ENCODE measurements around the gene ACKR1.

Gene ACKR1

DNA sequence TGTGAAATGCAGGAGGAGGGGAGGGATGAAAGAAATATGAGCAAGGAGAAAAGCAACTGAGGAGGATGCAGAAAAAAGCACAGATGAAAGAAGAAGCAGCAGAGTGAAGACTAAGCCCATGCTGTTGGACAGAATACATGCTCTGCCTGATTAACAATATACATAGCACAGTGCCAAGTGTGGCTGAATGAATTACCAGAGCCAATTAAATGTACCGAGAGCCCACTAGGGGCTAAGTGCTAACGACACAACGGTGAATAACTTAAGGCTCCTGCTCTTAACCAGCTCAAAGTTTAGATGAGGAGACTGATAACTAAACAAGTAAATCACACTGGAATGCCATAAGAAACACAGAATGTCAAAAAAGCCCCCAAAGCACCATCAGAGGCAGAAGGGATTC is 17.6 kb upstream of the ACKR1 start:
- DNase-seq (ENCODE audit: low read depth in 1 of 2, low spot score in 1 of 2), result no peak

DNA sequence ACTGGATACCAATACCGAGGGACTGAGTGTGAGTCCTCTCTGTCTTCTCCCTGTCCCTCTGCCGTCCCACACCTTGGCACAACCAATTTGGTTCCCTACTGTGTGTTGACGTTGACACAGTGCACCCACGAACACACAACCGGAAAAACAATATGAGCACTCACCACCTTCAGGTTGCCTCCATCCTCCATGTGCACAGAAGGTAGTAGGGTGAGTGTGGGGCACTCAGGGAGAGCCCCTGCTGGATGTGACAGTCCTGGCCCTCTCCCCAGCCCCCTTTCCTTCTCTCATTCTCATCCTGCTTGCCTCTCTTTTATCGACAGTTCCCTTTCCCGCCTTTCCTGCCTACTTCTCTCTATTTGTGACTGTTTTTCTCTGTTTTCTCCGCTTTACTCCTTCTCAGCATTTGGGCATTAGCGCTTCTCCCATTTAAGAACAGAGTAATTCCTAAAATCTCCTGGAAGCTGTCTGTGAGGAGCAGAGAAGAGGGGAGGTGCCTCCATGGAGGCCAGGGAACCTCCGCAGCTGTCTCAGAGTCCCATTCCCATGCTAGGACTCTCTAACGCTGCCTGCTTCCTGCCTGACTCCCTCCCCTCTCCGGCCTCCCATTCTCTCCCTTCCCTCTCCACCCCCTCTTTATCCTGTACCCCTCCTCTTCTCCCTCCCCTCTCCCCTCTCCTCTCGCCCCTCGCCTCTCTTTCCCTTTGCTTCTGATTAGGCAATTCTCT is 16.9 kb upstream of the ACKR1 start:
- no peak for DNase-seq (ENCODE audit: low read depth in 1 of 2, low spot score in 1 of 2)

DNA sequence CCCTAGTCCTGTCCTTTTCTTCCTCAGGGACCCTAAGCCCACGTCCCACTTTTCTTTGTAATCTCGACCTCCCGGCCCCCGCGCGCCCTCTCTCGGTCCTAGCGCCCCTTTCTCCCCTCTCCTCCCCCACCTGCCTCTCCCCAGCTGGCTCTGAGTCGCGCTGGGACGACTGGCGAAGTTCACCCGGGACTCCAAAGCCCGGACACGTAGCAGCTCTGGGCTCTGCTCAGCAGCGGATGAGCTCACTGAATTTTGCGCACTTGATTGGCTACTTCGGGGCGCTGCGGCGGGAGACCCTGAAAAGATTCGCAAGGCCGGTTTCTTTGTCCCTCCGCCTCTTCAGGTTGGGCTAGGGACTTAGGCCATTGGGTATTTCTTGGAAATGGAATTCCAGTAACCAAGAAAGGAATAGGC is 16.3 kb upstream of the ACKR1 start:
- no peak for DNase-seq (ENCODE audit: low read depth in 1 of 2, low spot score in 1 of 2)

DNA sequence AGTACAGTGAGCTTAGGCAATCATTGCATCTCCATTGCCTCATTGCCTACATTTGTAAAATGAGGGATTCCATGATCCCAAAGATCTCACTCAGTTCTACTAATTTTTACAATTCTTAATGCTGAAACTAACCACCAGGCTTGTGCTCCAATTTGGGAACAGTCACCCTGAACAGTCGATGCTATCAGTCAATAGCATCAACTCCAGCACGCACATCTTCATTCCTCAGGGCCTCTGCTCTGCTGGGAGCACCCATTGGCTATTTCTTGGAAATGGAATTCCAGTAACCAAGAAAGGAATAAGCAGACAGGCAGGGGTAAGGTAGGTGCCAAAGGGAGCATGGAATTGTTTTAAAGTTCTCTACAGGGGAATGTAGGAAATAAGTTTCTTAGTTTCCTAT is 14.2 kb upstream of the ACKR1 start:
- no peak for DNase-seq (ENCODE audit: low read depth in 1 of 2, low spot score in 1 of 2)

DNA sequence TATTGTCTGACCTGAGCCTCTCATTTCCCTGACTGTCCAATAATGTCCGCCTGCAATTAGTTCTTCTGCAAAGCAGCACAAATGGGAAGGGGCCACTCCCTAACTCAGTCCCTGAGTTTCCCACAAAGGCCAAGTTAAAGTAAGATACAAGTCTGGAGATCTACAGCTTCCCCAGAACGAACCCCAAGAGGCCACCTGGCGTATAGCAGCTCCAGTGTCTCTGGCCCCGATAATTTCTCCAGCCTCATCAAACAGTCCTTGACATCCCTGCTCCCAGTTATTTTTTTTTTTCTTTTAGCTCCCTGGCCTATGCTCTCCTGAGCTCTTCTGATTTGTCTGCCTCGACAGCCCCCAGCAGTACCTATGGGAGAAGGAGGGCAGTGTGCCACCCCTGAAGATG is 8.1 kb upstream of the ACKR1 start:
- DNase-seq (ENCODE audit: low read depth in 1 of 2, low spot score in 1 of 2), result no peak

DNA sequence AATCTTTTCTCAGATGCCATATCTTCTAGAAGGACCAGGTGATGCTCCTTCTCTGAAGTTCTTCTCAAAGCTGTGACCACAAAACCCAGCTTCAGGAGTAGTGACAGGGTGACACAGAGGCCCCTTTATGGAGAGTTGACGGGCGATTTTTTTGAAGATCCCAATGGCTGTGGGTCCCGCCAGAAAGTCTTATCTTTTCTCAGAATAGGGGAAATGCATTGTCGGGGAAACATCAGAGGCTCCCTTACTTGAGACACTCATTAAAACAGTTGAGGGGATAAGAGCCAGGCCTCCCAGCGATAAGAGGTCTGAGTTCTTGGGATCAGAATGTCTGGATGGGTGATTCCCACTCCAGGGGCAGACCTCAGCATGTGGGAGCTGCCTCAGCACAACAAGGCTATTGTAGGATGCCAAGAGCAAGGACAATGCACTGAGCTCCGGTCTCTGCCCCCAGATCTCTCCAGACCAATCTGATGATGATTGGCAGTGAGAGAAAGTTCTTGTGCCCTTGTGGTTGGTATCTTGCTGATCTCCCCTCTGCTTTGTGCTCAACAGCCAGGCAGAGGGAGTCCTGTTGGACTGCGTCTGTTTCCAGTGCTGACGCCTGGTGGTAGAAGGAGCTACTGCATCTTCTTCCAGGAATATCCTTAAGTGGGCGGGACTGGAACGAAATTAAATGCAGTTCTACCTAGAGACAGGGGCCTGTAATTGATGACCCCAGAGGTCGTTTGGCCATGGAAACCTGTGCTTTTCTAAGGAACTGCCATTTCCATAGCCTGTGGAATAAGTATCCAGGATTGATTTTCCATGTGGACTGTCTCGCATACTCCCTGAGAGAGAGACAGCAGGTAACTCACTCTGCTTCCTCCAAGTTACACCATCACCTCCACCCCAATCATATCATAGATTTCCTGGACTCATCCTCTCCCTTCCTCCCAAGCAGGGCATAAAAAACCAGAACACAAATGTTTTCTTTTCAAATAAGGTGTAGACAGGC is 6.8 kb upstream of the ACKR1 start:
- peak in 1 of 2 donors; percentile 10 for DNase-seq (ENCODE audit: low read depth in 1 of 2, low spot score in 1 of 2)

DNA sequence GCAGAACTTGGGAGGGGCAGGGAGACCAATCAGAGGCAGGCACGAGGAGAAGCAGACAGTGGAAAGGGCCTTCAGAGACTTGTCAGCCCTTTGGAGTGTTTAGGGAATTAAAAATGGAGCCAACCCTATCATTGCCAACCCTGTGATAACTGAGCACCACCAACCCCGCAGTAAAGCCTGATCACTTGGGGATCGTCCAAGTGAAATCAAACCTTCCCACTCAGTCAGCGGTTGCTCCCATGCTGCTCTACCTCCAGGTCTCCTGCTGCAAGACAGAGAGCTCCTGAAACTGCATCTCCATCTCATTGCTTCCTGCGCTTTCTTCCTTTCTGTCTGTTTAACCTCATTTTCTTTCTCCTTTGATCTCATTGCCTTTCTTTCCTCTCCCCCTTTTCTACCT is 4.8 kb upstream of the ACKR1 start:
- DNase-seq (ENCODE audit: low read depth in 1 of 2, low spot score in 1 of 2), result no peak

DNA sequence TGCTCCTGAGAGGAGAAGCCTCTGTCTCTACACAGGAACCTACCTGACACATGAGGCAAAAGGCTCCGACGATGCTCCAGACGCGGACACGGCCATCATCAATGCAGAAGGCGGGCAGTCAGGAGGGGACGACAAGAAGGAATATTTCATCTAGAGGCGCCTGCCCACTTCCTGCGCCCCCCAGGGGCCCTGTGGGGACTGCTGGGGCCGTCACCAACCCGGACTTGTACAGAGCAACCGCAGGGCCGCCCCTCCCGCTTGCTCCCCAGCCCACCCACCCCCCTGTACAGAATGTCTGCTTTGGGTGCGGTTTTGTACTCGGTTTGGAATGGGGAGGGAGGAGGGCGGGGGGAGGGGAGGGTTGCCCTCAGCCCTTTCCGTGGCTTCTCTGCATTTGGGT is 3.9 kb upstream of the ACKR1 start:
- DNase-seq (ENCODE audit: low read depth in 1 of 2, low spot score in 1 of 2), result no peak

DNA sequence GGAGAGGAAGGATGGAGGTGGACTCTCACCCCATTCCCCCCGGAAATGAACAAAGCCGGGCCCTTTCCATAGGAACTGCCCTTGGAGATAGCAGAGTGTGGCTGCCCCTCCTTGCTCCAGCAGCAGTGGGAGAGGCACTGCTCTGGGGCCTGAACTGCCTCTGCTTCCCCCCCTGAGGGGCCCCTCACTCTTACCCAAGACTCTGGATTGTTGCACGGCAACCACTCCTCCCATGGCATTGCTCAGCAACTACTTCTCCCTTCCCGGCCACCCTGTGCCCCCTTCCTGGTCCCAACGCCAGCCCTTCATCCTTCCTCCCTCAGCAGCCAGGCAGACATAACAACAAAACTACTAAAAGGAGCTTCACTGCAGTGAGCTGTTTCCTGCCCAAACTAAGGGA is 3.0 kb upstream of the ACKR1 start:
- no peak for DNase-seq (ENCODE audit: low read depth in 1 of 2, low spot score in 1 of 2)

DNA sequence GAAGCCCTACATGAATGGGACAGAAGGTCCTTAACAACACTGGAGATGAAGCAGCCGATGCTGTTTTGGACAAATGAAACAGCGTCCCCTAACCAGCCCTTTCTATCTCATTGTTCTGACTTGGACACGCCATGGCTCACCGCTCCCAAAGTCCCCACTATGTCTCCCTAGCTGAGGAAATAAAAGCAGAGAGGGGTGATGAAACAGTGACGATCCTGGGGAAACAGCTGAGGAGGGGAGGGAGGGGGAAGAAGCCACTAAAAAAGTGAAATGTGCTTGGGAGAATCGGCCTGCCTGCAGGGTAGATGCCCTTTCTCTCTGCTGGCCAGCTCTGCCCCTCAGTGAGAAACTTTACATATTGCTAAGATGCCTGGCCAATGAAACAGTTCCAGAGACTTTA is 1.1 kb upstream of the ACKR1 start:
- no peak for DNase-seq (ENCODE audit: low read depth in 1 of 2, low spot score in 1 of 2)

DNA sequence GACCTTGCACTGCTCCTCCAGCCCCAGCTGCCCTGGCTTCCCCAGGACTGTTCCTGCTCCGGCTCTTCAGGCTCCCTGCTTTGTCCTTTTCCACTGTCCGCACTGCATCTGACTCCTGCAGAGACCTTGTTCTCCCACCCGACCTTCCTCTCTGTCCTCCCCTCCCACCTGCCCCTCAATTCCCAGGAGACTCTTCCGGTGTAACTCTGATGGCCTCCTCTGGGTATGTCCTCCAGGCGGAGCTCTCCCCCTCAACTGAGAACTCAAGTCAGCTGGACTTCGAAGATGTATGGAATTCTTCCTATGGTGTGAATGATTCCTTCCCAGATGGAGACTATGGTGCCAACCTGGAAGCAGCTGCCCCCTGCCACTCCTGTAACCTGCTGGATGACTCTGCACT is 550 bp downstream of the ACKR1 start:
- DNase-seq (ENCODE audit: low read depth in 1 of 2, low spot score in 1 of 2), result no peak

DNA sequence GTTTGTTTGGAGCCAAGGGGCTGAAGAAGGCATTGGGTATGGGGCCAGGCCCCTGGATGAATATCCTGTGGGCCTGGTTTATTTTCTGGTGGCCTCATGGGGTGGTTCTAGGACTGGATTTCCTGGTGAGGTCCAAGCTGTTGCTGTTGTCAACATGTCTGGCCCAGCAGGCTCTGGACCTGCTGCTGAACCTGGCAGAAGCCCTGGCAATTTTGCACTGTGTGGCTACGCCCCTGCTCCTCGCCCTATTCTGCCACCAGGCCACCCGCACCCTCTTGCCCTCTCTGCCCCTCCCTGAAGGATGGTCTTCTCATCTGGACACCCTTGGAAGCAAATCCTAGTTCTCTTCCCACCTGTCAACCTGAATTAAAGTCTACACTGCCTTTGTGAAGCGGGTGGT is 1.4 kb downstream of the ACKR1 start:
- no peak for DNase-seq (ENCODE audit: low read depth in 1 of 2, low spot score in 1 of 2)

DNA sequence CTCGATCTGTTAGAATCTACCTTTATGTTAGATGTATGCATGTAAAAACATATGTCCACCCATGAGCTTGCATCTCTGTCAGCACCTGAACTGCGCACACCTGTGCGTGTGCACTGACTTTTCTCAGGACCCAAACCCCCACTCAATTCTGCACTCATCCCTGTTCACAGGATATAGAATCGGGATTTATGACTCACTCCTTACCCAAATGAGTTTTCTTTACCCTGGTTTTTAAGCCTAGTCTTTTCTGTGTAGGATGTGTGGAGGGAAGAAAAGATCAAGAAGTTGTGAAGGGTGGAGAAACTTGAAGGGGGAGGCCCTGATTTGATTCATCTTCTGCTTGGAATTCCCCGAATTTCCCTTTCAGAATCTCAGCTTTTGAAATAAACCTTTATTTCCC is 2.4 kb downstream of the ACKR1 start:
- DNase-seq (ENCODE audit: low read depth in 1 of 2, low spot score in 1 of 2), result no peak

DNA sequence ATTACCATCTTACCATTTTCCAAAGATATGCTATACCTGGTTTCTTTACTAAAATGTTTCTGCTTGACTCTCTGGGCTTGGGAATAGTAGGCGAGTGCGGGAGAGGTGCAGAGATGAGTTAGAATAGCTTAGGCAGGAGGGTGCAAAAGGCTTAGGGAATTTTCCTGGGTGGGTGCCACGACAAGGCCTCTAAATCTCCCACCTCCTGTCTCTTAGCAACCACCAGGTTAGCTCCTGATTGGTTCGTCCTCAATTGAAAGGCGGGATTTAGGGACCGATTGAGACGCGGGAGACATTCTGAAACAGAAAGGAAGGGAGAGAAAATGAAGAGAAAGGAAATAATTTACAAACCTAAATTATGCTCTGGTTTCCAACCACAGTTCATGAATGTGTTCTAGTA is 3.1 kb downstream of the ACKR1 start:
- no peak for DNase-seq (ENCODE audit: low read depth in 1 of 2, low spot score in 1 of 2)

DNA sequence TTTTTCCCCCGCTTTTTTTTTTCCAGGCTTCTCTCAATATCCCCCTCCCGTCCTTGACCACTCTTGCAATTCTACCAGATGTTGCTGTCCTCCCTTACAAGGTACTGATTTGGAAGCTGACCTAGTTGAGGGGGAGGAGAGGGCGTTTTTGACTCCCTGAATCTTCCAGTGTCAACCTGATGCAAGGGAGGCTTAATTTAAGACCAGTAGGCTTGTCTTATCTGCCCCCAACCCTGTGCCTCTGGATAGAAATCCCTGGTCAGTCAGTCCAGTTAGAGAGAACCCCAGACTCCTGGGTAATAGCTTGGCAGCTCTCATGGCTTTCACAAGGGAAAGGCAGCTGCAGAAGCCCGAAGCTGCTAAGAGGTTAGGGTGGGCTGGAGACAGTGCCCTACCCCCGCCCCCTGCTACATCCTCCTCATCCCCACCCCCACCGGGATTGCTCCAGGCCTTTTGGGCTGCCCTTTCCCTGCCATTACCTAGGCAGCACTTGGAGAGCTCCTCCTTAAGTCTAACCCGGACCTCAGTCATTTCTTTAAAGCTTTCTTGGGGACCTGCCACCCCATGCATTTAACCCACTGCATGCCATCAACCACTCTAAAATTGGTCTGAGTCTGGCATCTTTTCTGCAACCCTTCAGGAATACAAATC is 3.6 kb downstream of the ACKR1 start:
- no peak for DNase-seq (ENCODE audit: low read depth in 1 of 2, low spot score in 1 of 2)

DNA sequence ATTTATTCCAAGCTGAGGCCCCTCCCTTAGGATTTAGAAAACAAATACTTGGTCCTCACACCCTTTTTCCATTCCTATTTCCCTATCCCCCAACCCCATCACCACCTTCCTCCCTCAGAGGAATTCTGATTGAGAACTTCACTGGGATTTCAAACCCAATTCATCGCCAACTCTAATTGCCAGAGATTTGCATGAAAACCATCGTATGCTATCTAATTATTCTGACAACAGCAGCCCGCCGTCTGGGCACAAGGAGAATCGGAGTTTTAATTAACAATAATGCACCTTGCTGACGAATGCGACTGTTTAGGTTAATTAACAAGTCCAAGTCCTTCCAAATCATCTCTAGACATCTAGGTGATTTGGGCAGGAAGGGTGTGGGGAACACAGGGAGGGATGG is 4.4 kb downstream of the ACKR1 start:
- DNase-seq (ENCODE audit: low read depth in 1 of 2, low spot score in 1 of 2), result no peak

DNA sequence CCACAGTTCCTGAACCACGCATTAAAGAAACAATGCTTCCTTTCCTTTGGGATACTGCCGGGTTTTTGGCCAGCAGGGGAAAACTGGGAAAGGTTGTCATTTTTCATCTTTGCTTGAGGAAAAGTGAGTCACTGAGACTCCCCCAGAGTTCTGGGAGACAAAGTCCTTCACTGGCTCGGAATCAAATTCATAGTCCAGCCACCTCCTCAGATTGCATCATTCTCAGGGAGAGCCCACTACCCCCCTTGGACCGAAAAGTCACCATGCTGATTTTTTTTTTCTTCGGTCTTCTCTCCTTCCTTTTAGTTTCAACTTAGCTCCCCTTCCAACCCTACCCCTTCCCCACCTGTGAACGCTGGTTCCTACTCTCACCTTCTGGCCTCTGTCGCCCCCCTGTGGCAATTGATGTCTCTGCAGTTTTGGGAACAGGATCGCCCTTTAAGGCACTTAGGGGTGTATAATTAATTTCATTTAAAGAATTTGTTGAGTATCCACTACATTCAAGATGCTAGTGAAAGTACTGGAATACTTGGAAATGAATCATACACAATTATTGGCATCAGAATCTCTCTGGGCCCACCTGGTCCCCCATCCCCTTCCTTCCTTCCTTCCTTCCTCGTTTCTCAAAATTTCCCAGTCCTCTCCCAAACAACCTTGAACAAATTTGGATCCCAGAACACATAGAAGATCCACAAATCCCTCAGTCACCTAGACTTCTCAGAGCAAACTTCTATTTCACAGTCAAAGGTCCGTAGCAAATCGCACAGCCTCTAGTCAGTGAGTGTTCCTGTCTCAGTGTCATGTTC is 6.9 kb downstream of the ACKR1 start:
- peak in 1 of 2 donors; percentile 42 for DNase-seq (ENCODE audit: low read depth in 1 of 2, low spot score in 1 of 2)

DNA sequence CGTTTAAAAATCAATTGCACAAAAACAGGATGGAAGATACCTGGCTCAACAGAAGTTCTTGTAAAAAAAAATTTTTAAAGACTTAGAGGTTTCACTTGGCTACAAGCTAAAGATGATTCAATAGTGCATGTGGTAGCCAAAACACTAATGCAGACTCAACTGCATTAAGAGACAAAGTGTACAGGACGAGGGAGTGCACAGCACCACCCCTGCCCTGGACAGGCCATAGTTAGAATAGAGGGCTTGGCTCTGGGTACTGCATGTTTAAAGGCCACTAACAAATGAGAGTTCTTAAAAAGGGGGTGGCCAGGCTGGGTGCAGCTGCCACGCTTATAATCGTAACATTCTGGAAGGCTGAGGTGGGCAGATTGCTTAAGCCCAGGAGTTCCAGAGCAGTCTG is 7.9 kb downstream of the ACKR1 start:
- no peak for DNase-seq (ENCODE audit: low read depth in 1 of 2, low spot score in 1 of 2)

DNA sequence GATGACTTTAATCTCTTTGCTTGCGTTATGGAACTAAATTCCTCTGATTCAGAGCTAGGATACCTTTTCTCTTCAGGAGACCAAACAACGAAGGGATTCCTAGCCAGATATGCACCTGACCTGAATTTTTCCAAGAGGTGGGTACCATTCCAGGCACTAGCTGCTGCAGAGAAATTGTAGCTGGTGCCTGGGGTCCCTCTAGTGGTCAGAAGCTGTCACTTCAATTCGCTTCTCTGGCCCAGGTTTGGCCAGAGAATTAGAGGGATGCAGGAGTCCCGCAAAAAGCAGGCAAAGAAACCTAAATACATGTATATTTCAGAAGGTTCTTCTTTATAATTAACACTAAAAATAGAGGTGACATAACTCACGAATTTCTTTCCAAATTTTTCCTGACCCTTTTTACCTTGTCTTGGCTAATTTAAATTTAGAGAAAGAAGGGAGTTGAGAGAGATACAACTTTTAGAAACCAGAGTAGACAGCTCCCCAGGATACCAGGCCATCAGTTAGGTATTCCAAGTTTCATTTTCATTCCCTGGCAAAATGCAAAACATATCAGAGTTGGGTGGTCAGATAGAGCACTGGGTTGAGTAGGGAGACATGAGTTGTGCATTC is 9.6 kb downstream of the ACKR1 start:
- DNase-seq (ENCODE audit: low read depth in 1 of 2, low spot score in 1 of 2), result no peak
